ENCODE data around the gene NR2E1. TPM values are rescaled to one million over a fixed set of nuclear protein-coding genes. Genes with fewer than 3 reads are reported as not detected.

Gene NR2E1
- total RNA-seq, 1 experiment from 2014 or later: not detected

- Histone ChIP-seq H3K27ac (no peak overlapping the region), H3K9me3 (ENCODE audit: insufficient read depth, low read depth) (no peaks in the 10 kb centered on the region), H3K79me2 (ENCODE audit: low read depth) (no peaks in the 10 kb centered on the region), H3K27me3 (ENCODE audit: insufficient read depth, low read depth) (no peaks in the 10 kb centered on the region), H3K4me1 (replicated peaks; ENCODE audit: insufficient read depth) (no peaks in the 10 kb centered on the region), H3K4me2 (no peak overlapping the region), H3K36me3 (ENCODE audit: low read depth) (no peaks in the 10 kb centered on the region), H3K4me3 (no peak overlapping the region), H2AFZ (no peak overlapping the region), H3K9me2 (ENCODE audit: insufficient read depth) (no peaks in the 10 kb centered on the region), H3F3A (ENCODE audit: insufficient read depth, low read depth) (no peaks in the 10 kb centered on the region), H4K20me1 (ENCODE audit: insufficient read depth) (no peaks in the 10 kb centered on the region)
- no TSS peak for BruUV-seq (replicated peaks)
- intact Hi-C loops (cut with micrococcal nuclease; ENCODE audit: unreplicated experiment): loop anchor here (10.0 kb wide), 1 partner anchor 354 kb away; no protein-coding TSS in a partner anchor
- no peak for DNase-seq
- TF ChIP-seq CTCF (conservative IDR thresholded peaks at IDR 0.05) (no peak), EZH2 (IDR thresholded peaks at IDR 0.05; ENCODE audit: low read depth) (no peak)
- ChIA-PET POLR2A (ENCODE audit: unreplicated experiment) (no interaction called here), CTCF (no interaction called here)
Observed at GRCh38 chr6:108170332-108171290, 4.8 kb downstream of the NR2E1 start.

GRCh38 chr6:108171291-108171917 is 5.6 kb downstream of the NR2E1 start:
- no peaks in the 10 kb centered on the region for H3K36me3 ChIP-seq (ENCODE audit: low read depth)
- intact Hi-C loops (cut with micrococcal nuclease; ENCODE audit: unreplicated experiment): loop anchor here (10.0 kb wide), 1 partner anchor 353 kb away; no protein-coding TSS in a partner anchor
- H3K9me3 ChIP-seq (ENCODE audit: insufficient read depth, low read depth): no peaks in the 10 kb centered on the region
- no TSS peak for BruUV-seq (replicated peaks)
- no peak overlapping the region for H3K4me3 ChIP-seq
- ChIA-PET POLR2A (ENCODE audit: unreplicated experiment) (no interaction called here), CTCF (interaction anchor here (0.7 kb wide), 1 partner anchor 61 kb away, joined by 3 read pairs; no protein-coding TSS in a partner anchor)
- H3K4me2 ChIP-seq: no peak overlapping the region
- H3F3A ChIP-seq (ENCODE audit: insufficient read depth, low read depth): no peaks in the 10 kb centered on the region
- no peaks in the 10 kb centered on the region for H3K27me3 ChIP-seq (ENCODE audit: insufficient read depth, low read depth)
- no peak overlapping the region for H2AFZ ChIP-seq
- no peaks in the 10 kb centered on the region for H3K4me1 ChIP-seq (replicated peaks; ENCODE audit: insufficient read depth)
- no peaks in the 10 kb centered on the region for H3K9me2 ChIP-seq (ENCODE audit: insufficient read depth)
- no peak for DNase-seq
- H3K79me2 ChIP-seq (ENCODE audit: low read depth): no peaks in the 10 kb centered on the region
- TF ChIP-seq EZH2 (IDR thresholded peaks at IDR 0.05; ENCODE audit: low read depth) (no peak), CTCF (conservative IDR thresholded peaks at IDR 0.05) (no peak)
- H4K20me1 ChIP-seq (ENCODE audit: insufficient read depth): no peaks in the 10 kb centered on the region
- H3K27ac ChIP-seq: no peak overlapping the region

GRCh38 chr6:108171918-108172516 is 6.2 kb downstream of the NR2E1 start:
- DNase-seq: no peak
- Histone ChIP-seq H3K27me3 (ENCODE audit: insufficient read depth, low read depth) (no peaks in the 10 kb centered on the region), H3K79me2 (ENCODE audit: low read depth) (no peaks in the 10 kb centered on the region), H3K4me3 (no peak overlapping the region), H2AFZ (no peak overlapping the region), H3K27ac (no peak overlapping the region), H3F3A (ENCODE audit: insufficient read depth, low read depth) (no peaks in the 10 kb centered on the region), H4K20me1 (ENCODE audit: insufficient read depth) (no peaks in the 10 kb centered on the region), H3K4me2 (no peak overlapping the region), H3K4me1 (replicated peaks; ENCODE audit: insufficient read depth) (no peaks in the 10 kb centered on the region), H3K36me3 (ENCODE audit: low read depth) (no peaks in the 10 kb centered on the region), H3K9me3 (ENCODE audit: insufficient read depth, low read depth) (no peaks in the 10 kb centered on the region), H3K9me2 (ENCODE audit: insufficient read depth) (no peaks in the 10 kb centered on the region)
- intact Hi-C loops (cut with micrococcal nuclease; ENCODE audit: unreplicated experiment): loop anchor here (10.0 kb wide), 1 partner anchor 353 kb away; no protein-coding TSS in a partner anchor
- TF ChIP-seq CTCF (conservative IDR thresholded peaks at IDR 0.05) (no peak), EZH2 (IDR thresholded peaks at IDR 0.05; ENCODE audit: low read depth) (no peak)
- ChIA-PET POLR2A (ENCODE audit: unreplicated experiment) (no interaction called here), CTCF (interaction anchor here (0.7 kb wide), 1 partner anchor 61 kb away, joined by 3 read pairs; no protein-coding TSS in a partner anchor)
- BruUV-seq (replicated peaks): no TSS peak
